IMR-90 (cell line): ENCODE data around the gene GNG11. TPM values are rescaled to one million over a fixed set of nuclear protein-coding genes. Genes with fewer than 3 reads are reported as not detected.

Experiments
- ATAC-seq: fragments of 200-7000 bp; cut with Tn5 transposase; 2 replicates; pipeline ENCODE4 v1.9.1; 2020; ENCODE audit warnings: low read depth, mild to moderate bottlenecking, moderate library complexity
- BruUV-seq: library from RNA; stranded (reverse); fragments of 400-500 nt; replicated peaks from 2 replicates; lab custom pipeline; 2021; lab: Mats Ljungman, UMichigan
- CTCF ChIA-PET: fragments of 300-600 bp; formaldehyde crosslinking; extraction: SDS; loops from one replicate; lab custom pipeline; 2021; ENCODE audit warnings: antibody characterized with exemption; lab: Yijun Ruan, JAX
- POLR2A ChIA-PET: fragments of 300-600 bp; sonication (Branson Sonifier 250); formaldehyde crosslinking; loops from one replicate; lab custom pipeline; 2022; ENCODE audit warnings: antibody characterized with exemption; ENCODE audit not compliant: unreplicated experiment; lab: Charles Lee
- DNase-seq: peaks from one replicate; pipeline ENCODE4 v3.0.0; 2013
- H2AFZ ChIP-seq: replicated peaks from 2 replicates; pipeline ENCODE3; 2013; ENCODE audit warnings: low read length, mild to moderate bottlenecking; ENCODE audit not compliant: poor library complexity
- H2AK5ac ChIP-seq: 2 replicates; pipeline ENCODE4 v1.6.1; 2013; ENCODE audit warnings: low read depth, low read length, inconsistent platforms
- H2AK9ac ChIP-seq: replicated peaks from 2 replicates; pipeline ENCODE3; 2013; ENCODE audit warnings: mild to moderate bottlenecking, low read depth, low read length, moderate library complexity; ENCODE audit not compliant: poor library complexity
- H2BK120ac ChIP-seq: 2 replicates; pipeline ENCODE4 v1.6.1; 2013; ENCODE audit warnings: low read depth, low read length, inconsistent platforms
- H2BK15ac ChIP-seq: 3 replicates; pipeline ENCODE4 v1.6.1; 2013; ENCODE audit warnings: low read depth, low read length, inconsistent platforms
- H2BK20ac ChIP-seq: 2 replicates; pipeline ENCODE4 v1.6.1; 2013; ENCODE audit warnings: low read depth, mild to moderate bottlenecking, inconsistent platforms, low read length, moderate library complexity
- H2BK5ac ChIP-seq: 2 replicates; pipeline ENCODE4 v1.6.1; 2013; ENCODE audit warnings: mild to moderate bottlenecking, low read depth, low read length, inconsistent platforms; ENCODE audit not compliant: poor library complexity, severe bottlenecking
- H3K14ac ChIP-seq: replicated peaks from 2 replicates; pipeline ENCODE4 v1.6.1; 2013; ENCODE audit warnings: low read depth, low read length, inconsistent platforms
- H3K18ac ChIP-seq: 2 replicates; pipeline ENCODE4 v1.6.1; 2013; ENCODE audit warnings: low read depth, low read length, control low read depth
- H3K23ac ChIP-seq: 2 replicates; pipeline ENCODE4 v1.6.1; 2013; ENCODE audit warnings: low read depth, low read length, inconsistent platforms
- H3K27ac ChIP-seq: 2 replicates; pipeline ENCODE4 v1.5.1; 2013; ENCODE audit warnings: mild to moderate bottlenecking, control low read depth, low read length; ENCODE audit not compliant: insufficient read depth
- H3K27me3 ChIP-seq: 2 replicates; pipeline ENCODE4 v1.6.1; 2013; ENCODE audit warnings: low read length; ENCODE audit not compliant: control insufficient read depth, insufficient read depth
- H3K36me3 ChIP-seq: 2 replicates; pipeline ENCODE4 v1.6.1; 2013; ENCODE audit warnings: low read length, mixed read lengths; ENCODE audit not compliant: control insufficient read depth, insufficient read depth
- H3K4ac ChIP-seq: 2 replicates; pipeline ENCODE4 v1.6.1; 2013; ENCODE audit warnings: low read depth, low read length, inconsistent platforms
- H3K4me1 ChIP-seq: 2 replicates; pipeline ENCODE4 v1.6.1; 2013; ENCODE audit warnings: low read length, mixed read lengths; ENCODE audit not compliant: control insufficient read depth, insufficient read depth
- H3K4me2 ChIP-seq: 2 replicates; pipeline ENCODE4 v1.6.1; 2013; ENCODE audit warnings: low read depth, mild to moderate bottlenecking, control low read depth, low read length, moderate library complexity
- H3K4me3 ChIP-seq: 2 replicates; pipeline ENCODE4 v1.5.1; 2013; ENCODE audit warnings: low read depth, mild to moderate bottlenecking, control low read depth, low read length, moderate library complexity; ENCODE audit not compliant: insufficient read depth
- H3K56ac ChIP-seq: 2 replicates; pipeline ENCODE4 v1.6.1; 2013; ENCODE audit warnings: low read length, inconsistent platforms; ENCODE audit not compliant: insufficient read depth; ENCODE audit errors: extremely low read depth
- H3K79me1 ChIP-seq, 2 experiments: 2 replicates each; pipeline ENCODE4 v1.6.1; 2013; ENCODE audit warnings: low read length in 2 of 2, inconsistent platforms in 1 of 2, low read depth in 1 of 2
- H3K9ac ChIP-seq: 2 replicates; pipeline ENCODE4 v1.6.1; 2013; ENCODE audit warnings: low read depth, low read length, control low read depth
- H3K9me1 ChIP-seq: 2 replicates; pipeline ENCODE4 v1.6.1; 2013; ENCODE audit warnings: low read length, inconsistent platforms; ENCODE audit not compliant: insufficient read depth
- H3K9me3 ChIP-seq: 2 replicates; pipeline ENCODE4 v1.6.1; 2013; ENCODE audit warnings: low read length; ENCODE audit not compliant: control insufficient read depth, insufficient read depth
- H4K20me1 ChIP-seq: 2 replicates; pipeline ENCODE4 v1.6.1; 2013; ENCODE audit warnings: low read length, inconsistent platforms; ENCODE audit not compliant: insufficient read depth
- H4K5ac ChIP-seq: 2 replicates; pipeline ENCODE4 v1.6.1; 2013; ENCODE audit warnings: mild to moderate bottlenecking, low read depth, low read length, control low read depth
- H4K8ac ChIP-seq, 2 experiments: 2 replicates each; pipeline ENCODE4 v1.6.1; 2013; ENCODE audit warnings: low read depth in 2 of 2, low read length in 2 of 2, control low read depth in 1 of 2, inconsistent platforms in 1 of 2
- H4K91ac ChIP-seq: 2 replicates; pipeline ENCODE4 v1.6.1; 2013; ENCODE audit warnings: low read depth, low read length, inconsistent platforms; ENCODE audit not compliant: insufficient read depth
- BHLHE40 ChIP-seq: fragments of 150-350 bp; IDR thresholded peaks from 2 replicates; pipeline ENCODE4 v1.6.1; 2016; ENCODE audit warnings: mild to moderate bottlenecking, low read depth, low read length
- FOS ChIP-seq: fragments of 150-350 bp; IDR thresholded peaks from 2 replicates; pipeline ENCODE4 v1.6.1; 2016; ENCODE audit warnings: low read depth, low read length
- MAZ ChIP-seq: IDR thresholded peaks from 2 replicates; pipeline ENCODE4 v1.6.1; 2012; ENCODE audit warnings: low read depth, mild to moderate bottlenecking, low read length, improper control_type of control experiment, moderate library complexity, borderline replicate concordance
- NFE2L2 ChIP-seq: fragments of 150-350 bp; IDR thresholded peaks from 2 replicates; pipeline ENCODE4 v1.6.1; 2016; ENCODE audit warnings: low read depth, mild to moderate bottlenecking, low read length
- POLR2A ChIP-seq: IDR thresholded peaks from 2 replicates; pipeline ENCODE4 v1.6.1; 2012; ENCODE audit warnings: mild to moderate bottlenecking, low read depth, low read length
- RAD21 ChIP-seq: IDR thresholded peaks from 2 replicates; pipeline ENCODE4 v1.6.1; 2012; ENCODE audit warnings: low read length, improper control_type of control experiment
- RFX5 ChIP-seq: IDR thresholded peaks from 2 replicates; pipeline ENCODE4 v1.8.0; 2012; ENCODE audit warnings: low read depth, mild to moderate bottlenecking, low read length, moderate library complexity
- WGBS, 2 experiments: methylation state at CpG; one replicate each; pipeline versions ENCODE4 v1.1.5 to v1.1.7; 2013; ENCODE audit warnings: missing lambda C conversion rate in 2 of 2; ENCODE audit not compliant: insufficient read length in 1 of 2; ENCODE audit errors: extremely low coverage in 2 of 2; 5-methylcytosine and 5-hydroxymethylcytosine counted together
- dilution Hi-C: fragments of 300-500 bp; cut with HindIII; formaldehyde crosslinking; loops from one replicate; pipeline ENCODE4 v1.14.3; 2018; ENCODE audit warnings: low sequenced_read_pairs; ENCODE audit not compliant: unreplicated experiment
- in situ Hi-C: fragments of 300-500 bp; cut with MboI; formaldehyde crosslinking; loops from 3 replicates; pipeline ENCODE4 v1.14.3; 2019; ENCODE audit warnings: low sequenced_read_pairs, inconsistent platforms, mixed read lengths
- intact Hi-C: fragments of 100-400 bp; cut with micrococcal nuclease; formaldehyde crosslinking; loops from 2 replicates; pipeline ENCODE4 v1.10.0; 2022
- polyA plus RNA-seq, 3 experiments: library from polyadenylated mRNA; depleted of rRNA; stranded (reverse); fragments of >200 nt; gene quantifications; 2 replicates each; pipeline ENCODE4 v1.2.3, GENCODE V29; 2012; ENCODE audit warnings: low replicate concordance in 1 of 3
- total RNA-seq: library from RNA; depleted of rRNA; stranded (reverse); fragments of >200 nt; gene quantifications from 2 replicates; pipeline ENCODE4 v1.2.3, GENCODE V29; 2012
- TF ChIP-seq, protein P1 (sequence below): conservative IDR thresholded peaks from 2 replicates; pipeline ENCODE4 v1.5.1; 2012; ENCODE audit warnings: mild to moderate bottlenecking, low read depth, low read length, improper control_type of control experiment
- TF ChIP-seq, protein P2 (sequence below): fragments of 150-350 bp; IDR thresholded peaks from 2 replicates; pipeline ENCODE4 v1.6.1; 2016; ENCODE audit warnings: low read depth, mild to moderate bottlenecking, low read length, moderate library complexity, borderline replicate concordance

GNG11 gene
- total and polyA plus RNA-seq, 2 of the 4 experiments (the other 2 are of a cell fraction) = 6.1 to 10.5 TPM

GRCh38 chr7:93883078-93883916 is 38.2 kb upstream of the GNG11 start:
- no peak overlapping the region for H2BK5ac ChIP-seq
- dilution Hi-C loops (no loop called here), in situ Hi-C loops (no loop called here), intact Hi-C loops (no loop called here)
- H3K36me3 ChIP-seq = no peaks in the 10 kb centered on the region; the same call in 1 of the 2 replicates
- ChIA-PET CTCF (no interaction called here), POLR2A (no interaction called here)
- no peak overlapping the region for H2AFZ ChIP-seq
- peaks cover 2% of the 10 kb centered on the region; the same call in 1 of the 2 replicates for H3K9me3 ChIP-seq
- H2BK120ac ChIP-seq = no peak overlapping the region
- H3K4me1 ChIP-seq = no peaks in the 10 kb centered on the region
- no peak overlapping the region for H4K5ac ChIP-seq
- no peaks in the 10 kb centered on the region for H3K27me3 ChIP-seq
- H3K4me3 ChIP-seq = no peak overlapping the region
- H3K4ac ChIP-seq = no peak overlapping the region
- no peaks in the 10 kb centered on the region for H3K9me1 ChIP-seq
- H3K79me1 ChIP-seq = no peaks in the 10 kb centered on the region
- no peak overlapping the region for H3K4me2 ChIP-seq
- ATAC-seq (no peak), DNase-seq (no peak)
- no peak overlapping the region for H2AK5ac ChIP-seq
- TF ChIP-seq RFX5 (no peak), MAZ (no peak), POLR2A (peak; percentile 39; the same call in 1 of the 2 replicates), BHLHE40 (no peak), NFE2L2 (no peak), FOS (no peak), RAD21 (no peak)
- TF ChIP-seq, protein P1, sequence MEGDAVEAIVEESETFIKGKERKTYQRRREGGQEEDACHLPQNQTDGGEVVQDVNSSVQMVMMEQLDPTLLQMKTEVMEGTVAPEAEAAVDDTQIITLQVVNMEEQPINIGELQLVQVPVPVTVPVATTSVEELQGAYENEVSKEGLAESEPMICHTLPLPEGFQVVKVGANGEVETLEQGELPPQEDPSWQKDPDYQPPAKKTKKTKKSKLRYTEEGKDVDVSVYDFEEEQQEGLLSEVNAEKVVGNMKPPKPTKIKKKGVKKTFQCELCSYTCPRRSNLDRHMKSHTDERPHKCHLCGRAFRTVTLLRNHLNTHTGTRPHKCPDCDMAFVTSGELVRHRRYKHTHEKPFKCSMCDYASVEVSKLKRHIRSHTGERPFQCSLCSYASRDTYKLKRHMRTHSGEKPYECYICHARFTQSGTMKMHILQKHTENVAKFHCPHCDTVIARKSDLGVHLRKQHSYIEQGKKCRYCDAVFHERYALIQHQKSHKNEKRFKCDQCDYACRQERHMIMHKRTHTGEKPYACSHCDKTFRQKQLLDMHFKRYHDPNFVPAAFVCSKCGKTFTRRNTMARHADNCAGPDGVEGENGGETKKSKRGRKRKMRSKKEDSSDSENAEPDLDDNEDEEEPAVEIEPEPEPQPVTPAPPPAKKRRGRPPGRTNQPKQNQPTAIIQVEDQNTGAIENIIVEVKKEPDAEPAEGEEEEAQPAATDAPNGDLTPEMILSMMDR = no peak
- TF ChIP-seq, protein P2, sequence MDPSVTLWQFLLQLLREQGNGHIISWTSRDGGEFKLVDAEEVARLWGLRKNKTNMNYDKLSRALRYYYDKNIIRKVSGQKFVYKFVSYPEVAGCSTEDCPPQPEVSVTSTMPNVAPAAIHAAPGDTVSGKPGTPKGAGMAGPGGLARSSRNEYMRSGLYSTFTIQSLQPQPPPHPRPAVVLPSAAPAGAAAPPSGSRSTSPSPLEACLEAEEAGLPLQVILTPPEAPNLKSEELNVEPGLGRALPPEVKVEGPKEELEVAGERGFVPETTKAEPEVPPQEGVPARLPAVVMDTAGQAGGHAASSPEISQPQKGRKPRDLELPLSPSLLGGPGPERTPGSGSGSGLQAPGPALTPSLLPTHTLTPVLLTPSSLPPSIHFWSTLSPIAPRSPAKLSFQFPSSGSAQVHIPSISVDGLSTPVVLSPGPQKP = no peak
- no peak overlapping the region for H2AK9ac ChIP-seq
- no peaks in the 10 kb centered on the region; the same call in 1 of the 2 replicates for H4K20me1 ChIP-seq
- no peak overlapping the region for H3K56ac ChIP-seq
- H2BK15ac ChIP-seq = no peak overlapping the region
- no peak overlapping the region for H2BK20ac ChIP-seq
- H3K18ac ChIP-seq = no peak overlapping the region
- H3K14ac ChIP-seq = no peak overlapping the region
- BruUV-seq = no TSS peak
- WGBS, 2 experiments = no CpG with 5 or more reads among the region's 3 CpGs
- no peak overlapping the region for H3K23ac ChIP-seq
- H4K91ac ChIP-seq = no peak overlapping the region
- H3K27ac ChIP-seq = no peak overlapping the region
- H4K8ac ChIP-seq = no peak overlapping the region
- no peak overlapping the region for H3K9ac ChIP-seq
